Gastrocnemius medialis (tissue), 4 donors: ENCODE measurements around the gene IL20RA.

Source experiments
- POLR2A ChIP-seq, 2 donors: fragments of 450-650 bp; IDR thresholded peaks; one replicate each; pipeline ENCODE4 v1.6.1; 2017; ENCODE audit warnings: antibody characterized with exemption in 2 of 2, mild to moderate bottlenecking in 2 of 2, moderate library complexity in 2 of 2
- TF ChIP-seq, protein P1 (sequence below), 5 experiments: fragments of 450-650 bp in 3 of 5; fragments of 200-600 bp in 2 of 5; sonication (generic) in 2 of 5; IDR thresholded peaks in 4 of 5; conservative IDR thresholded peaks in 1 of 5; 1 replicate in 4 of 5; 2 replicates in 1 of 5; pipeline ENCODE4 v1.5.1; 2016 to 2019; ENCODE audit warnings: antibody characterized with exemption in 5 of 5, mild to moderate bottlenecking in 3 of 5, moderate library complexity in 3 of 5

DNA sequence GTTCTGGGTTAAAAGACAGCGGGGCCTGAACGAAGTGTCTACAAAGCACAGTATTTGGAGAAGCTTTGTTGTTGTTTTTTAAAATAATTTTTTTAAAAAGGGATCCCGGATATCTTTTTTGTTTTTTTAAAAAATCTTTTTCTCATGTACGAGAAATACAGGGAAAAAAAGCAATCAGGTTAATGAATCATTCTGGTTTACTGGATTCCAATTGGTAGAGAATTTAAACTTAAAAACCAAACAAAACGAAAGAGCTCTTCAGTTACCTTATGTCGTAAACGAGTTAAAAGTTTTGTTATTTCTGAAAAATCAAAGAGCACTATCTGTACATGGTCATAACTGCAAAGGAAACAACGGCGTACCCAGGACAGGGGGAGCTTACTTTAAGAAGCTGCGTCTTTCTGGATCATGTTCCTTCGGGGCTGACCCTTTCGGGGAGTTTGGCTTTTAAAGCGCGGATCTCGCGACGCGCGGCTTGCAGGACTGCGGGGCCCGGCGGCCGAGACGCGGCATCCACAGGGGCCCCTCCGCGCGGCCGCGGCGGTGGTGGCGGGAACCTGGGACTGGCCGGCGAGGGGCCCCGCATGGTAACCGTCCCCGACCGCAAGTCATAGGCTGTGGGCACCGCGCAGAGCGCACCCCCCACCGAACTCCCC lies 927 bp downstream of the IL20RA start:
- TF ChIP-seq, protein P1, sequence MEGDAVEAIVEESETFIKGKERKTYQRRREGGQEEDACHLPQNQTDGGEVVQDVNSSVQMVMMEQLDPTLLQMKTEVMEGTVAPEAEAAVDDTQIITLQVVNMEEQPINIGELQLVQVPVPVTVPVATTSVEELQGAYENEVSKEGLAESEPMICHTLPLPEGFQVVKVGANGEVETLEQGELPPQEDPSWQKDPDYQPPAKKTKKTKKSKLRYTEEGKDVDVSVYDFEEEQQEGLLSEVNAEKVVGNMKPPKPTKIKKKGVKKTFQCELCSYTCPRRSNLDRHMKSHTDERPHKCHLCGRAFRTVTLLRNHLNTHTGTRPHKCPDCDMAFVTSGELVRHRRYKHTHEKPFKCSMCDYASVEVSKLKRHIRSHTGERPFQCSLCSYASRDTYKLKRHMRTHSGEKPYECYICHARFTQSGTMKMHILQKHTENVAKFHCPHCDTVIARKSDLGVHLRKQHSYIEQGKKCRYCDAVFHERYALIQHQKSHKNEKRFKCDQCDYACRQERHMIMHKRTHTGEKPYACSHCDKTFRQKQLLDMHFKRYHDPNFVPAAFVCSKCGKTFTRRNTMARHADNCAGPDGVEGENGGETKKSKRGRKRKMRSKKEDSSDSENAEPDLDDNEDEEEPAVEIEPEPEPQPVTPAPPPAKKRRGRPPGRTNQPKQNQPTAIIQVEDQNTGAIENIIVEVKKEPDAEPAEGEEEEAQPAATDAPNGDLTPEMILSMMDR (IDR thresholded peaks at IDR 0.05 in 4 of 5, conservative IDR thresholded peaks at IDR 0.05 in 1 of 5): no peak
- no peak for TF ChIP-seq POLR2A (IDR thresholded peaks at IDR 0.05)
